A549 (cell line): Measurements from ENCODE around the gene TALDO1. TPM values are rescaled to one million over a fixed set of nuclear protein-coding genes. Genes with fewer than 3 reads are reported as not detected.

Experiments
- ATAC-seq, 2 experiments: fragments of 200-7000 bp in 1 of 2; fragments of >200 bp in 1 of 2; cut with Nextera tagmentation in 1 of 2; cut with Tn5 transposase in 1 of 2; 3 replicates each; pipeline versions ENCODE4 v1.8.0 to v1.9.1; 2018 to 2020; ENCODE audit warnings: mild to moderate bottlenecking in 1 of 2, moderate library complexity in 1 of 2
- CTCF ChIA-PET: fragments of 300-600 bp; sonication (Branson Sonifier 250); formaldehyde crosslinking; extraction: SDS; loops from one replicate; lab custom pipeline; 2021; ENCODE audit warnings: antibody characterized with exemption, inconsistent platforms; lab: Yijun Ruan, JAX
- POLR2A ChIA-PET: fragments of 350-600 bp; formaldehyde crosslinking; extraction: SDS; loops from one replicate; lab custom pipeline; 2021; ENCODE audit warnings: antibody characterized with exemption, inconsistent platforms; lab: Yijun Ruan, JAX
- DNase-seq, 2 experiments: peaks; one replicate each; pipeline versions ENCODE4 v3.0.0 to v3.0.0-alpha.2; 2011 to 2016; ENCODE audit warnings: low read depth in 1 of 2, low spot score in 1 of 2
- FAIRE-seq: peaks from 2 replicates; lab custom pipeline; 2011; peaks lifted over from hg19 to GRCh38; lab: Jason Lieb, UNC
- H3K27ac ChIP-seq, 2 experiments: fragments of >200 bp; sonication (Bioruptor Twin); formaldehyde crosslinking; 3 replicates each; pipeline ENCODE4 v1.5.1; 2016 to 2017
- H3K4me1 ChIP-seq: fragments of >200 bp; sonication (Bioruptor Twin); formaldehyde crosslinking; 3 replicates; pipeline ENCODE4 v1.6.1; 2016
- H3K4me2 ChIP-seq: fragments of >200 bp; sonication (Bioruptor Twin); formaldehyde crosslinking; 3 replicates; pipeline ENCODE4 v1.6.1; 2016
- H3K4me3 ChIP-seq: fragments of >200 bp; sonication (Bioruptor Twin); formaldehyde crosslinking; 3 replicates; pipeline ENCODE4 v1.5.1; 2016
- H3K9me3 ChIP-seq: fragments of >200 bp; sonication (Bioruptor Twin); formaldehyde crosslinking; 3 replicates; pipeline ENCODE4 v1.6.1; 2016
- CBX2 ChIP-seq: fragments of 200-600 bp; sonication (generic); IDR thresholded peaks from 2 replicates; pipeline ENCODE4 v1.6.1; 2016; ENCODE audit warnings: low read depth, mild to moderate bottlenecking, borderline replicate concordance
- EP300 ChIP-seq, 2 experiments: fragments of >200 bp; sonication (Bioruptor Twin); formaldehyde crosslinking; IDR thresholded peaks; 2 replicates in 1 of 2; 3 replicates in 1 of 2; pipeline ENCODE4 v1.6.1; 2016 to 2017
- ESRRA ChIP-seq: fragments of 150-350 bp; IDR thresholded peaks from 2 replicates; pipeline ENCODE4 v1.6.1; 2014; ENCODE audit warnings: mild to moderate bottlenecking, low read length, borderline replicate concordance
- FOXS1 ChIP-seq: fragments of 250-450 bp; sonication (Bioruptor Pico); IDR thresholded peaks from 2 replicates; pipeline ENCODE4 v1.5.0; 2020; ENCODE audit warnings: mild to moderate bottlenecking, moderate library complexity
- HDAC2 ChIP-seq: fragments of 200-600 bp; sonication (generic); IDR thresholded peaks from 2 replicates; pipeline ENCODE4 v1.6.1; 2016
- HOXA7 ChIP-seq: fragments of 250-450 bp; sonication (Bioruptor Pico); IDR thresholded peaks from 2 replicates; pipeline ENCODE4 v1.5.0; 2020; ENCODE audit warnings: mild to moderate bottlenecking, moderate library complexity
- HOXB5 ChIP-seq: fragments of 250-450 bp; sonication (Bioruptor Pico); IDR thresholded peaks from 2 replicates; pipeline ENCODE4 v1.5.0; 2020; ENCODE audit warnings: mild to moderate bottlenecking, moderate library complexity
- KDM5A ChIP-seq: fragments of 200-600 bp; sonication (generic); IDR thresholded peaks from 2 replicates; pipeline ENCODE4 v1.6.1; 2016; ENCODE audit warnings: antibody characterized with exemption, mild to moderate bottlenecking
- PHF8 ChIP-seq: fragments of 200-600 bp; sonication (generic); IDR thresholded peaks from 2 replicates; pipeline ENCODE4 v1.6.1; 2016; ENCODE audit warnings: low read depth, mild to moderate bottlenecking, antibody characterized with exemption, moderate library complexity, borderline replicate concordance
- POLR2A ChIP-seq: IDR thresholded peaks from 2 replicates; pipeline ENCODE4 v1.6.1; 2012; ENCODE audit warnings: mild to moderate bottlenecking, low read length
- POLR2AphosphoS2 ChIP-seq: conservative IDR thresholded peaks from 2 replicates; pipeline ENCODE4 v1.6.1; 2012; ENCODE audit warnings: low read length, improper control_type of control experiment, inconsistent platforms
- RCOR1 ChIP-seq: fragments of 150-350 bp; IDR thresholded peaks from 2 replicates; pipeline ENCODE4 v1.6.1; 2014; ENCODE audit warnings: antibody characterized with exemption, low read length, low read depth
- RNF2 ChIP-seq: fragments of 200-600 bp; sonication (generic); IDR thresholded peaks from 2 replicates; pipeline ENCODE4 v1.6.1; 2016; ENCODE audit warnings: low read depth, mild to moderate bottlenecking, antibody characterized with exemption, moderate library complexity, borderline replicate concordance
- SMC3 ChIP-seq: fragments of >200 bp; sonication (Bioruptor Twin); formaldehyde crosslinking; IDR thresholded peaks from 3 replicates; pipeline ENCODE4 v1.6.1; 2018; ENCODE audit warnings: inconsistent platforms
- ZFP36 ChIP-seq: fragments of 450-650 bp; IDR thresholded peaks from 2 replicates; pipeline ENCODE4 v1.6.1; 2014; ENCODE audit warnings: borderline replicate concordance; ENCODE audit not compliant: partially characterized antibody
- WGBS: methylation state at CpG from one replicate; pipeline ENCODE4 v1.1.6; 2017; ENCODE audit errors: missing lambda C conversion rate; 5-methylcytosine and 5-hydroxymethylcytosine counted together
- polyA plus RNA-seq, 4 experiments: library from polyadenylated mRNA; depleted of rRNA in 3 of 4; stranded (reverse); fragments of >200 nt; fragmentation: RNase III in 1 of 4; extraction: RNeasy Plus Mini Kit Qiagen cat#74134 plus additional on column Dnase treatment in 1 of 4; gene quantifications; 2 replicates in 3 of 4; 3 replicates in 1 of 4; pipeline ENCODE4 v1.2.3, GENCODE V29; 2011 to 2017
- TF ChIP-seq, protein P1 (sequence below): fragments of >200 bp; sonication (Bioruptor Twin); formaldehyde crosslinking; IDR thresholded peaks from 3 replicates; pipeline ENCODE4 v1.5.1; 2016
- TF ChIP-seq, protein P2 (sequence below): fragments of >200 bp; sonication (Bioruptor Twin); formaldehyde crosslinking; IDR thresholded peaks from 3 replicates; pipeline ENCODE4 v1.6.1; 2016
- TF ChIP-seq, protein P3 (sequence below): fragments of >200 bp; sonication (Bioruptor Twin); formaldehyde crosslinking; IDR thresholded peaks from 2 replicates; pipeline ENCODE4 v1.6.1; 2016
- TF ChIP-seq, protein P4 (sequence below): fragments of 250-450 bp; sonication (Bioruptor Pico); IDR thresholded peaks from 2 replicates; pipeline ENCODE4 v1.5.0; 2020; ENCODE audit warnings: low read depth, mild to moderate bottlenecking, moderate library complexity
- TF ChIP-seq, protein P5 (sequence below): fragments of 200-600 bp; sonication (generic); IDR thresholded peaks from 2 replicates; pipeline ENCODE4 v1.6.1; 2016; ENCODE audit warnings: antibody characterized with exemption, mild to moderate bottlenecking, moderate library complexity

Gene TALDO1
- polyA plus RNA-seq, 2 of the 4 experiments (the other 2 are of a cell fraction): 287 to 391 TPM

DNA sequence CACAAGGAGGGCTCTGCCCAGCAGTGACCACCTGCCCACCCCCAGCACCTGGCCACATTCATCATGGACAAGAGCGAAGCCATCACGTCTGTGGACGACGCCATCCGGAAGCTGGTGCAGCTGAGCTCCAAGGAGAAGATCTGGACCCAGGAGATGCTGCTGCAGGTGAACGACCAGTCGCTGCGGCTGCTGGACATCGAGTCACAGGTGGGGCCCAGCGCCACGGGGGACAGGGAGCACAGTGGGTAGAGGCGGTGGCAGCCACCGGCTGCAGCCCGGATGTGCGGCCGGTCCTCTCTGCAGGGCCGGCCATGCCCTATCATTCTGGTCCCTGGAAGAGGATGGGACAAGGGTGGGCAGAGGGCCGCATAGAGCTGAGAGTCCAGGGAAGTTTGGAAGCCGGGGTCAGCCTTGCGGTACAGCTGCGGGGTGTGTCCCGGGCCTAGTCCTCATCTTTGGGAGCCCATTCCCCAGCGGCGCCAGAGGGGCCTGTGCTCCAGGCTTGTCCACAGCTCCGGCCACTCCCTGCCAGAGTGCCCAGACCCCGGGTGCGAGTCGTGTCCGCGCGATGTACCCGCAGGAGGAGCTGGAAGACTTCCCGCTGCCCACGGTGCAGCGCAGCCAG lies 27.1 kb upstream of the TALDO1 start:
- Histone ChIP-seq H3K4me3 (no peak overlapping the region), H3K4me2 (no peak overlapping the region), H3K27ac (no peak overlapping the region), H3K4me1 (peaks cover 10% of the 10 kb centered on the region; the same call in 1 of the 3 replicates), H3K9me3 (no peaks in the 10 kb centered on the region)
- ChIA-PET POLR2A (interaction anchor here (0.9 to 2.1 kb wide), 2 partner anchors 15 to 24 kb away, joined by 3 to 7 read pairs; partner anchors contain the start of genes DEAF1 and TMEM80), CTCF (interaction anchor here (0.6 to 20.1 kb wide), 5 partner anchors 8 to 59 kb away, joined by 3 to 599 read pairs (median 30); partner anchors contain the start of genes DEAF1, EPS8L2 and TMEM80)
- WGBS: 93% methylated on average over 33 of the region's 35 CpGs
- FAIRE-seq: no peak
- TF ChIP-seq EP300 (IDR thresholded peaks at IDR 0.05) (no peak), HOXA7 (no peak)
- TF ChIP-seq, protein P1, sequence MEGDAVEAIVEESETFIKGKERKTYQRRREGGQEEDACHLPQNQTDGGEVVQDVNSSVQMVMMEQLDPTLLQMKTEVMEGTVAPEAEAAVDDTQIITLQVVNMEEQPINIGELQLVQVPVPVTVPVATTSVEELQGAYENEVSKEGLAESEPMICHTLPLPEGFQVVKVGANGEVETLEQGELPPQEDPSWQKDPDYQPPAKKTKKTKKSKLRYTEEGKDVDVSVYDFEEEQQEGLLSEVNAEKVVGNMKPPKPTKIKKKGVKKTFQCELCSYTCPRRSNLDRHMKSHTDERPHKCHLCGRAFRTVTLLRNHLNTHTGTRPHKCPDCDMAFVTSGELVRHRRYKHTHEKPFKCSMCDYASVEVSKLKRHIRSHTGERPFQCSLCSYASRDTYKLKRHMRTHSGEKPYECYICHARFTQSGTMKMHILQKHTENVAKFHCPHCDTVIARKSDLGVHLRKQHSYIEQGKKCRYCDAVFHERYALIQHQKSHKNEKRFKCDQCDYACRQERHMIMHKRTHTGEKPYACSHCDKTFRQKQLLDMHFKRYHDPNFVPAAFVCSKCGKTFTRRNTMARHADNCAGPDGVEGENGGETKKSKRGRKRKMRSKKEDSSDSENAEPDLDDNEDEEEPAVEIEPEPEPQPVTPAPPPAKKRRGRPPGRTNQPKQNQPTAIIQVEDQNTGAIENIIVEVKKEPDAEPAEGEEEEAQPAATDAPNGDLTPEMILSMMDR: no peak
- no peak for DNase-seq
- no peak for ATAC-seq

DNA sequence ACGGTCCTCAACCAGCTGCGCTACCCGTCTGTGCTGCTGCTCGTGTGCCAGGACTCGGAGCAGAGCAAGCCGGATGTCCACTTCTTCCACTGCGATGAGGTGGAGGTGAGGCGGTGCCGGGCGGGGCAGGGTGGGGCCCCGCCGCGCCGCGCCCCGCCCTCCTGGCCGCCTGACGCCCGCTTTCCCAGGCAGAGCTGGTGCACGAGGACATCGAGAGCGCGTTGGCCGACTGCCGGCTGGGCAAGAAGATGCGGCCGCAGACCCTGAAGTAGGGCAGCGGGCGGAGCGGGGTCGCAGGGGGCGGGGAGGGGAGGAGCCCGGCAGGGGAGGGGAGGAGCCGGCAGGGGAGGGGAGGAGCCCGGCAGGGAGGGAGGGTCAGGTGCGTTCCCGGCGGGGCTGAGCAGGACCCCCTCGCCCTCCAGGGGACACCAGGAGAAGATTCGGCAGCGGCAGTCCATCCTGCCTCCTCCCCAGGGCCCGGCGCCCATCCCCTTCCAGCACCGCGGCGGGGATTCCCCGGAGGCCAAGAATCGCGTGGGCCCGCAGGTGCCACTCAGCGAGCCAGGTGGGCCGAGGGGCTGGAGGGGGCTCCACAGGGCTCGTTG lies 26.5 kb upstream of the TALDO1 start:
- Histone ChIP-seq H3K4me2 (no peak overlapping the region), H3K27ac (no peak overlapping the region), H3K4me3 (no peak overlapping the region), H3K4me1 (peaks cover 15% of the 10 kb centered on the region; the same call in 1 of the 3 replicates)
- FAIRE-seq: no peak
- no peak for DNase-seq
- WGBS: 90% methylated on average over 21 of the region's 53 CpGs
- POLR2A ChIA-PET: interaction anchor here (2.1 kb wide), 1 partner anchor 25 kb away, joined by 7 read pairs; the partner anchor contains the start of genes DEAF1 and TMEM80
- no peak for TF ChIP-seq ZFP36
- TF ChIP-seq RNF2: no peak
- no peak for TF ChIP-seq POLR2AphosphoS2
- TF ChIP-seq, protein P2, sequence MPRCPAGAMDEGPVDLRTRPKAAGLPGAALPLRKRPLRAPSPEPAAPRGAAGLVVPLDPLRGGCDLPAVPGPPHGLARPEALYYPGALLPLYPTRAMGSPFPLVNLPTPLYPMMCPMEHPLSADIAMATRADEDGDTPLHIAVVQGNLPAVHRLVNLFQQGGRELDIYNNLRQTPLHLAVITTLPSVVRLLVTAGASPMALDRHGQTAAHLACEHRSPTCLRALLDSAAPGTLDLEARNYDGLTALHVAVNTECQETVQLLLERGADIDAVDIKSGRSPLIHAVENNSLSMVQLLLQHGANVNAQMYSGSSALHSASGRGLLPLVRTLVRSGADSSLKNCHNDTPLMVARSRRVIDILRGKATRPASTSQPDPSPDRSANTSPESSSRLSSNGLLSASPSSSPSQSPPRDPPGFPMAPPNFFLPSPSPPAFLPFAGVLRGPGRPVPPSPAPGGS: no peak
- TF ChIP-seq, protein P3, sequence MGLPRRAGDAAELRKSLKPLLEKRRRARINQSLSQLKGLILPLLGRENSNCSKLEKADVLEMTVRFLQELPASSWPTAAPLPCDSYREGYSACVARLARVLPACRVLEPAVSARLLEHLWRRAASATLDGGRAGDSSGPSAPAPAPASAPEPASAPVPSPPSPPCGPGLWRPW: no peak
- no peak for TF ChIP-seq PHF8
- no peak for TF ChIP-seq POLR2A
- TF ChIP-seq, protein P1: no peak
- TF ChIP-seq HDAC2: no peak
- TF ChIP-seq HOXB5 (CRISPR knock-in tag): no peak
- no peak for TF ChIP-seq ESRRA
- no peak for TF ChIP-seq RCOR1
- TF ChIP-seq CBX2: no peak
- TF ChIP-seq, protein P4, sequence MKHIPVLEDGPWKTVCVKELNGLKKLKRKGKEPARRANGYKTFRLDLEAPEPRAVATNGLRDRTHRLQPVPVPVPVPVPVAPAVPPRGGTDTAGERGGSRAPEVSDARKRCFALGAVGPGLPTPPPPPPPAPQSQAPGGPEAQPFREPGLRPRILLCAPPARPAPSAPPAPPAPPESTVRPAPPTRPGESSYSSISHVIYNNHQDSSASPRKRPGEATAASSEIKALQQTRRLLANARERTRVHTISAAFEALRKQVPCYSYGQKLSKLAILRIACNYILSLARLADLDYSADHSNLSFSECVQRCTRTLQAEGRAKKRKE: no peak
- no peak for TF ChIP-seq EP300 (IDR thresholded peaks at IDR 0.05)
- TF ChIP-seq FOXS1 (CRISPR knock-in tag): no peak
- TF ChIP-seq KDM5A: no peak
- no peak for TF ChIP-seq HOXA7
- no peak for TF ChIP-seq SMC3
- TF ChIP-seq, protein P5, sequence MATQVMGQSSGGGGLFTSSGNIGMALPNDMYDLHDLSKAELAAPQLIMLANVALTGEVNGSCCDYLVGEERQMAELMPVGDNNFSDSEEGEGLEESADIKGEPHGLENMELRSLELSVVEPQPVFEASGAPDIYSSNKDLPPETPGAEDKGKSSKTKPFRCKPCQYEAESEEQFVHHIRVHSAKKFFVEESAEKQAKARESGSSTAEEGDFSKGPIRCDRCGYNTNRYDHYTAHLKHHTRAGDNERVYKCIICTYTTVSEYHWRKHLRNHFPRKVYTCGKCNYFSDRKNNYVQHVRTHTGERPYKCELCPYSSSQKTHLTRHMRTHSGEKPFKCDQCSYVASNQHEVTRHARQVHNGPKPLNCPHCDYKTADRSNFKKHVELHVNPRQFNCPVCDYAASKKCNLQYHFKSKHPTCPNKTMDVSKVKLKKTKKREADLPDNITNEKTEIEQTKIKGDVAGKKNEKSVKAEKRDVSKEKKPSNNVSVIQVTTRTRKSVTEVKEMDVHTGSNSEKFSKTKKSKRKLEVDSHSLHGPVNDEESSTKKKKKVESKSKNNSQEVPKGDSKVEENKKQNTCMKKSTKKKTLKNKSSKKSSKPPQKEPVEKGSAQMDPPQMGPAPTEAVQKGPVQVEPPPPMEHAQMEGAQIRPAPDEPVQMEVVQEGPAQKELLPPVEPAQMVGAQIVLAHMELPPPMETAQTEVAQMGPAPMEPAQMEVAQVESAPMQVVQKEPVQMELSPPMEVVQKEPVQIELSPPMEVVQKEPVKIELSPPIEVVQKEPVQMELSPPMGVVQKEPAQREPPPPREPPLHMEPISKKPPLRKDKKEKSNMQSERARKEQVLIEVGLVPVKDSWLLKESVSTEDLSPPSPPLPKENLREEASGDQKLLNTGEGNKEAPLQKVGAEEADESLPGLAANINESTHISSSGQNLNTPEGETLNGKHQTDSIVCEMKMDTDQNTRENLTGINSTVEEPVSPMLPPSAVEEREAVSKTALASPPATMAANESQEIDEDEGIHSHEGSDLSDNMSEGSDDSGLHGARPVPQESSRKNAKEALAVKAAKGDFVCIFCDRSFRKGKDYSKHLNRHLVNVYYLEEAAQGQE: no peak
- TF ChIP-seq, all 56 proteins: peak for 0
- no peaks in the 10 kb centered on the region for H3K9me3 ChIP-seq
- no peak for ATAC-seq
- CTCF ChIA-PET: interaction anchor here (0.6 to 20.1 kb wide), 8 partner anchors 8 to 166 kb away, joined by 3 to 599 read pairs (median 14); partner anchors contain the start of genes DEAF1, EPS8L2 and TMEM80
